GM18520 (cell line): ENCODE results near the gene FOXP1.

Experiments
- ATAC-seq: cut with Tn5 transposase; IDR thresholded peaks from one replicate; pipeline ENCODE4 v1.9.1; 2021; ENCODE audit not compliant: unreplicated experiment

FOXP1 gene

DNA sequence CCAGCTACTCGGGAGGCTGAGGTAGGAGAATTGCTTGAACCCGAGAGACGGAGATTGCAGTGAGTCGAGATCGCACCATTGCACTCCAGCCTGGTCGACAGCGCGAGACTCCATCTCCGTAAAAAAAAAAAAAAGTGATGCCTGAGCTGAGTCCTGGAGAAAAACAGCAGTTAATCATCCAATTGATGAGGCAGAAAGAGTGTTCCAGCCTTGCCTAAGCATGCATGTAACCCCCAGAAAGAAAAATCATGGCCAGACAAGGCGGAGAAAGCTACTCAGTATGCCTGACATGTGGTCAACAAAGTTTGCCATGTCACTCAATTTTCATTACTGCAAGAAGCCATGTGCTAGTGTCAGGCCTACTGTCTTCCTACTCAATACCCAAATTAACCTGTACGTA, 678.0 kb downstream of the FOXP1 start:
- ATAC-seq = no peak
